Measurements from ENCODE around the gene OR52M1.

The OR52M1 gene

DNA sequence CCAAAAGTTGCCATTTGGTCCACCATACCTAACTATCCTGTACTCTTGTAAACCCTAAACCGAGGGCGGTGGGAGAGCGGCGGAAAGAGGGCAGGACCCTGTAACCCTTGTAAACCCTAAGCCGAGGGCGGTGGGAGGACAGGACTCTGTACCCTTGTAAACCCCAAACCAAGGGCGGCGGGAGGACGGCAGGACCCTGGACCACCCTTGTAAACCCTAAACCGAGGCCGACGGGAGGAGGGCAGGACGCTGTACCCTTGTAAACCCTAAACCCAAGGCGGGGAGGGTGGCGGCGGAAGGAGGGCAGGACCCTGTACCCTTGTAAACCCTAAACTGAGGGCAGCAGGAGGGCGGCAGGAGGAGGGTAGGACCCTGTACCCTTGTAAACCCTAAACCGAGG is 24.1 kb downstream of the OR52M1 start:
- no peak for DNase-seq

GRCh38 chr11:4576880-4577279 is 31.9 kb downstream of the OR52M1 start:
- DNase-seq: no peak

DNA sequence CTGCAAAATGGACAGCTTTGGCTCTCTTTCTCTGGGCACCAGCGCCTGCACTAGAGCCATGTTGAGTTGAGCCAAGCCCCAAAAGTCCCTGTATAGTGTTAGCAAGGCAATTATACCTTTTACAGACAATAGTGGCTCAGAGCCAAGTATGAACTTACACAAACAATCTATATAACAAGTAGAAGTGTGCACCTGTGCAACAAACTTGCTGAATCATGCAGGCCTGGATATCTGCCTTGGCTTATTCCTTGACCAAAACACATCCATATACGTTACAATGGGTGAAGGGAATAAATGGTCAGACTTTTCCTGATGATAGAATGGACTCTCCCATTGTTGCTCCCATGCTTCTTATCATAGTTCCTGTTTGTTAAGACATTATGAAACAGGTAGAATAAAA is 32.8 kb downstream of the OR52M1 start:
- no peak for DNase-seq

GRCh38 chr11:4578624-4579023 is 33.6 kb downstream of the OR52M1 start:
- no peak for DNase-seq

GRCh38 chr11:4580124-4580523 is 35.1 kb downstream of the OR52M1 start:
- DNase-seq: no peak

- no peak for DNase-seq
These were observed 36.5 kb downstream of the OR52M1 start, which contains the start of gene OR52I2 for GRCh38 chr11:4581443-4581842. Gene OR52I2 (plus strand): TSS chr11:4581743.

GRCh38 chr11:4589017-4589416 is 44.0 kb downstream of the OR52M1 start:
- no peak for DNase-seq

DNA sequence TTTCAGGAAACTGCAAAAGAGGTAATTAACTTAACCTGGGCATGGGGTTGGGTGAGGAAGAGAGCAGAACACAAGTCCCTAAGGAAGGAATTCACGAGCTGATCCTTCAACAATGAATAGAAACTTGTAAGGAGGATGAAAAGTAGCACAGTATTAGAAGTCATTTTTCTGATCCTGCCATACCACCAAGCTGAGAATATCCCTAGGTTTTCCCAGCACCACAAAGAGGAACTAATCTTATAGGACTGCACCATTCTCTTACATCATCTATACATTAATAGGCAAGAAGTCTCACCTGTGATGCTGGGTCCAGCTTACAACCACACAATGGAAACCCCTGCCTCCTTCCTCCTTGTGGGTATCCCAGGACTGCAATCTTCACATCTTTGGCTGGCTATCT is 48.7 kb downstream of the OR52M1 start, which contains the start of gene OR52I1:
Gene OR52I1, plus strand, starts transcription at position 301 of the 400 bp plus-strand sequence. Its CDS starts 0 bp downstream, at position 301.
- no peak for DNase-seq

Data from T-helper 1 cell (primary cell).